Measurements from ENCODE around the gene GH1. TPM values are rescaled to one million over a fixed set of nuclear protein-coding genes. Genes with fewer than 3 reads are reported as not detected.

GH1 gene
- total and polyA plus RNA-seq, 2 of the 13 experiments (the other 11 are each of a cell fraction or from before 2014, with no cell fraction given), result not detected

DNA sequence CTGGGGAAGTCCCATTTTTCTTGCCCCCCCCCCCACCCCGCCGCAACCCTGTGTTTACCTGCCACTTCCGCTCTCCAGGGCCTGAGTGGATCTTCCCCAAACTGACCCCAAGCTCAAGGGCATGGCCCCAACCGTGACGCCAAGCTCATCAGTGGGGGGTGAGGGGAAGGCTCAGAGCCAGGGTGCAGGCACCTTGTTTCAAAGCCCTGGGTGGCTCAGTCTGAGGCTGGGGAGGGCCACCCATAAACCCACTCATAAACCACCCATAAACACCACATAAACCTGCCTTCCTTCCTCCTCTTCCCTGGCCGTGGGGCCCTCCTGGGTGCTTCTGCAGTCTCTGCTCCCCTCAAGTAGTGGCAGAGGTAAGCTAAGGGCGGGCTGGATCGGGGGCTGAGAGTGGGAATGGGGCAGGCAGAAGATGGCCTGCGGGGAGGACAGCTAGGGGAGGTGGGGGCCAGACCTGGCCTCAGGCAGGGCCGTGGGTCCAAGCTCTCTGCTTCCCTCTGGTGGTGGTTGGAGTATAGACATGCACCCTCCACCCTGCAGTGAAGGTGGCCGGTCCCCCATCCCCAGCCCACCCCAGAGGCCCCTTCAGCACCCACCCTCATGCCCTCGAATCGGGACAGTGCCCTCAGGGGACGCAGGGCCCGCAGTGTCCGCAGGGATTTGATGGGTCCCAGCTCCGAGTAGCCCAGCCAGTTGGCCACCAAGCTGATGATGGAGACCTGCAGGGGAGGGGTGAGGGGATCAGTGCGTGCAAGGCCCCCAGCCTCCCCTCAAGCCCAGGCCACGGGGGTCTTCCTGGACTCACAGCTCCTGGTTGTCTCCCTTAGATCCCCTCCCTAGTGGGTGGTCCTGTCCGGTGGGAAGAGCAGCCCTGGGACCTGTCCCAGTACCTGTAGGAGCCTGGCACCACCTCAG lies 28.1 kb upstream of the GH1 start (continued):
- TF ChIP-seq, protein P1, sequence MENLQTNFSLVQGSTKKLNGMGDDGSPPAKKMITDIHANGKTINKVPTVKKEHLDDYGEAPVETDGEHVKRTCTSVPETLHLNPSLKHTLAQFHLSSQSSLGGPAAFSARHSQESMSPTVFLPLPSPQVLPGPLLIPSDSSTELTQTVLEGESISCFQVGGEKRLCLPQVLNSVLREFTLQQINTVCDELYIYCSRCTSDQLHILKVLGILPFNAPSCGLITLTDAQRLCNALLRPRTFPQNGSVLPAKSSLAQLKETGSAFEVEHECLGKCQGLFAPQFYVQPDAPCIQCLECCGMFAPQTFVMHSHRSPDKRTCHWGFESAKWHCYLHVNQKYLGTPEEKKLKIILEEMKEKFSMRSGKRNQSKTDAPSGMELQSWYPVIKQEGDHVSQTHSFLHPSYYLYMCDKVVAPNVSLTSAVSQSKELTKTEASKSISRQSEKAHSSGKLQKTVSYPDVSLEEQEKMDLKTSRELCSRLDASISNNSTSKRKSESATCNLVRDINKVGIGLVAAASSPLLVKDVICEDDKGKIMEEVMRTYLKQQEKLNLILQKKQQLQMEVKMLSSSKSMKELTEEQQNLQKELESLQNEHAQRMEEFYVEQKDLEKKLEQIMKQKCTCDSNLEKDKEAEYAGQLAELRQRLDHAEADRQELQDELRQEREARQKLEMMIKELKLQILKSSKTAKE (CRISPR knock-in tag; IDR thresholded peaks at IDR 0.05; ENCODE audit: borderline replicate concordance), result 0 out of 2 replicates have a peak, but pooled peaks have one; percentile 16
- TF ChIP-seq ZBTB1 (CRISPR knock-in tag; IDR thresholded peaks at IDR 0.05; ENCODE audit: borderline replicate concordance) (no peak), ZNF572 (CRISPR knock-in tag; IDR thresholded peaks at IDR 0.05) (0 out of 2 replicates have a peak, but pooled peaks have one; percentile 40), SP2 (CRISPR knock-in tag; IDR thresholded peaks at IDR 0.05) (0 out of 2 replicates have a peak, but pooled peaks have one; percentile 25), ATF1 (CRISPR knock-in tag; IDR thresholded peaks at IDR 0.05) (no peak), SNAPC2 (CRISPR knock-in tag; IDR thresholded peaks at IDR 0.05) (no peak), GZF1 (CRISPR knock-in tag; IDR thresholded peaks at IDR 0.05) (0 out of 2 replicates have a peak, but pooled peaks have one; percentile 53), ZNF766 (CRISPR knock-in tag; IDR thresholded peaks at IDR 0.05; ENCODE audit: borderline replicate concordance) (no peak), NFKB2 (CRISPR knock-in tag; IDR thresholded peaks at IDR 0.05; ENCODE audit: borderline replicate concordance) (0 out of 2 replicates have a peak, but pooled peaks have one; percentile 37), ZNF607 (CRISPR knock-in tag; IDR thresholded peaks at IDR 0.05; ENCODE audit: borderline replicate concordance) (0 out of 2 replicates have a peak, but pooled peaks have one; percentile 5), ZNF556 (CRISPR knock-in tag; IDR thresholded peaks at IDR 0.05; ENCODE audit: borderline replicate concordance) (peak; percentile 69; the same call in 1 of the 2 replicates), FOXP1 (IDR thresholded peaks at IDR 0.05) (no peak), FOXP1 (CRISPR knock-in tag; IDR thresholded peaks at IDR 0.05) (no peak), HMGXB4 (CRISPR knock-in tag; IDR thresholded peaks at IDR 0.05; ENCODE audit: borderline replicate concordance in 1 of 2, low read depth in 1 of 2) (peak; percentile 67 to 83; a peak in 3 of 4 replicates), ZNF263 (CRISPR knock-in tag; IDR thresholded peaks at IDR 0.05) (peak; percentile 58; the same call in 1 of the 2 replicates)
- TF ChIP-seq, protein P2, sequence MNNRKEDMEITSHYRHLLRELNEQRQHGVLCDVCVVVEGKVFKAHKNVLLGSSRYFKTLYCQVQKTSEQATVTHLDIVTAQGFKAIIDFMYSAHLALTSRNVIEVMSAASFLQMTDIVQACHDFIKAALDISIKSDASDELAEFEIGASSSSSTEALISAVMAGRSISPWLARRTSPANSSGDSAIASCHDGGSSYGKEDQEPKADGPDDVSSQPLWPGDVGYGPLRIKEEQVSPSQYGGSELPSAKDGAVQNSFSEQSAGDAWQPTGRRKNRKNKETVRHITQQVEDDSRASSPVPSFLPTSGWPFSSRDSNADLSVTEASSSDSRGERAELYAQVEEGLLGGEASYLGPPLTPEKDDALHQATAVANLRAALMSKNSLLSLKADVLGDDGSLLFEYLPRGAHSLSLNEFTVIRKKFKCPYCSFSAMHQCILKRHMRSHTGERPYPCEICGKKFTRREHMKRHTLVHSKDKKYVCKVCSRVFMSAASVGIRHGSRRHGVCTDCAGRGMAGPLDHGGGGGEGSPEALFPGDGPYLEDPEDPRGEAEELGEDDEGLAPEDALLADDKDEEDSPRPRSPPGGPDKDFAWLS (CRISPR knock-in tag; IDR thresholded peaks at IDR 0.05; ENCODE audit: borderline replicate concordance), result 0 out of 2 replicates have a peak, but pooled peaks have one; percentile 48
- TF ChIP-seq, protein P3, sequence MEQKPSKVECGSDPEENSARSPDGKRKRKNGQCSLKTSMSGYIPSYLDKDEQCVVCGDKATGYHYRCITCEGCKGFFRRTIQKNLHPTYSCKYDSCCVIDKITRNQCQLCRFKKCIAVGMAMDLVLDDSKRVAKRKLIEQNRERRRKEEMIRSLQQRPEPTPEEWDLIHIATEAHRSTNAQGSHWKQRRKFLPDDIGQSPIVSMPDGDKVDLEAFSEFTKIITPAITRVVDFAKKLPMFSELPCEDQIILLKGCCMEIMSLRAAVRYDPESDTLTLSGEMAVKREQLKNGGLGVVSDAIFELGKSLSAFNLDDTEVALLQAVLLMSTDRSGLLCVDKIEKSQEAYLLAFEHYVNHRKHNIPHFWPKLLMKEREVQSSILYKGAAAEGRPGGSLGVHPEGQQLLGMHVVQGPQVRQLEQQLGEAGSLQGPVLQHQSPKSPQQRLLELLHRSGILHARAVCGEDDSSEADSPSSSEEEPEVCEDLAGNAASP (CRISPR knock-in tag; IDR thresholded peaks at IDR 0.05; ENCODE audit: borderline replicate concordance), result no peak
- TF ChIP-seq, protein P4, sequence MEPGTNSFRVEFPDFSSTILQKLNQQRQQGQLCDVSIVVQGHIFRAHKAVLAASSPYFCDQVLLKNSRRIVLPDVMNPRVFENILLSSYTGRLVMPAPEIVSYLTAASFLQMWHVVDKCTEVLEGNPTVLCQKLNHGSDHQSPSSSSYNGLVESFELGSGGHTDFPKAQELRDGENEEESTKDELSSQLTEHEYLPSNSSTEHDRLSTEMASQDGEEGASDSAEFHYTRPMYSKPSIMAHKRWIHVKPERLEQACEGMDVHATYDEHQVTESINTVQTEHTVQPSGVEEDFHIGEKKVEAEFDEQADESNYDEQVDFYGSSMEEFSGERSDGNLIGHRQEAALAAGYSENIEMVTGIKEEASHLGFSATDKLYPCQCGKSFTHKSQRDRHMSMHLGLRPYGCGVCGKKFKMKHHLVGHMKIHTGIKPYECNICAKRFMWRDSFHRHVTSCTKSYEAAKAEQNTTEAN (CRISPR knock-in tag; conservative IDR thresholded peaks at IDR 0.05), result no peak
- TF ChIP-seq, protein P5, sequence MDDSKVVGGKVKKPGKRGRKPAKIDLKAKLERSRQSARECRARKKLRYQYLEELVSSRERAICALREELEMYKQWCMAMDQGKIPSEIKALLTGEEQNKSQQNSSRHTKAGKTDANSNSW (CRISPR knock-in tag; IDR thresholded peaks at IDR 0.05; ENCODE audit: borderline replicate concordance), result no peak

Data from HepG2 (cell line).